ENCODE measurements around the gene MT1E.
A peak's percentile ranks its signal among the peaks of the same experiment; 100 is the strongest.
"Not testable (repeated sequence)": the region's sequence is repeated elsewhere in the genome, so short reads cannot be mapped to it uniquely, and the experiment has no call there.

The MT1E gene

GRCh38 chr16:56647641-56648431, 22.3 kb downstream of the MT1E start:
- DNase-seq = no peak

DNA sequence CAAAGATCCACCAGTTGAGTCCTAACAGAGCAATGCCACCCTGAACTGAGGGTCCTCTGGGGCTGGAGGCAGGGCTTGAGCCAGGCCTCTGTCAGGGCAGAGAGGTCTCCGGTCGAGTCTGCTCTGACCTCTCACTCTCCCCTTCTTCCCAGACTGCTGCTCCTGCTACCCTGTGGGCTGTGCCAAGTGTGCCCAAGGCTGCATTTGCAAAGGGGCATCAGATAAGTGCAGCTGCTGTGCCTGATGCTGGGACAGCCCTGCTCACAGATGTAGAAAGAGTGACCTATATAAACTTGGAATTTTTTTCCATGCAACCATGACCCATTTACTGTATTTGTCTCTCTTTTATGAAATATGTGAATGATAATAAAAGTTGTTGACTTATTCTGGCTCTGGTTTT, 23.7 kb downstream of the MT1E start:
- DNase-seq = no peak

GRCh38 chr16:56649820-56650219, 24.2 kb downstream of the MT1E start:
- DNase-seq = no peak

GRCh38 chr16:56651586-56651985, 26.0 kb downstream of the MT1E start, which contains the start of gene MT1B:
Gene MT1B, plus strand, starts transcription at chr16:56651886. Its CDS starts 68 bp downstream, at chr16:56651954.
- DNase-seq = no peak

DNA sequence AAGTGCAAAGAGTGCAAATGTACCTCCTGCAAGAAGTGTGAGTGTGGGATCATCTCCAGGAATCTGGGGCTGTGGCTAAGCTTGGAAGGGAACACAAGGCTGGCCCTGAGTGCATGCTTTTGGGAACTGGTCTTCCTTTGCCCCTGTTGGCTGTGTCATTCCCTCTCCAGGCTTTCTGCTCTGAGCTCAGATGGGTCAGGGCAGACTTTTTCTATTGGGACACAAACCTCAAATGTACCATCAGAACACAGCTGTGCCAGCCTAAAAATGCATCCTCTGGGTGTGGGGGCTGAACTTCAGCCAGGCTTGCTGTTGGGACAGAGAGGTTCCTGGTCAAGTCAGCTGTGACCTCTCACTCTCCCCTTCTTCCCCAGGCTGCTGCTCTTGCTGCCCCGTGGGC, 27.0 kb downstream of the MT1E start:
- DNase-seq = no peak

DNA sequence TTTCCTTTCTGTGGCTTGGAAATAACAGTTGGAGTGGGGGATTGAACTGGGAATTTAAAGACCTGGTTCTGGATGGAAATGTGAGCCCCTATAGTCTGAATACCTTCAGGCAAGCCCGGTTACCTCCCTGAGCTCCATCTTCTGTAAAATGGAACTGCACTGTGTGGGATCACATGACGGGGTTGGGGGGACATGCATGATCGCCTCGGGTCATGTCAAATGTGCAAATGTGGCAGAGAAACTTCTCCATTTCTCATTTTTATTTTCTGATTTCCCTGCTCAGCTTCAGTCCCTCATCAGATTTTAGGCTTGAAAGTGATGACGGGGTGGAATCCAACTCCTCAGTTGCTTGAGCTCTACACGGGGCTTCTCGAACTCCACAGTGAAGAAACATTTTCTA, 27.6 kb downstream of the MT1E start:
- DNase-seq = no peak

GRCh38 chr16:56657555-56658326, 32.2 kb downstream of the MT1E start, which contains the start of gene MT1F:
Gene MT1F, plus strand, starts transcription at chr16:56657959. Its CDS starts 100 bp downstream, at chr16:56658059.
- DNase-seq = peak; percentile 67

DNA sequence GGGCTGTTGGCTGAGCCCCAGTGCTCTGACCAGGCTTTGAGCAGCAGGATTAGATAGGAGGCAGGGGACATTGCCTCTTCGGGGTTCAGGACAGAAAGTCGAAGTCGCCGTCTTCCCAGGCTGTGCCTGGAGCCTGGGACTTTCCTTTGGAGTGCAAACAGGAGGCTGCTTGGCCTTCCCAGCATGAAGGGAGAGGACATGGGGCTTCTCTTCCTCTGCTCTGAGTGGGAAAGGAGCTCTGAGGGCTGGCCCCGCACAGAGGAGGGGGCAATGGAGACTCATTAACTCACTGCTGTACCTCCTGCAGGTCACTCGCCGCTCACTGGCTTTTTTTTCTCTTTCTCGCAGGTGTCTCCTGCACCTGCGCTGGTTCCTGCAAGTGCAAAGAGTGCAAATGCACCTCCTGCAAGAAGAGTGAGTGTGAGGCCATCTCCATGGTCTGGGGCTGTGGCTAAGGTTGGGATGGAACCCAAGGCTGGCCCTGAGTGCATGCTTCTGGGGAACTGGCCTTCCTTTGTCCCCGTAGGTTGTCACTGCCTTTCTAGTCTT, 32.8 kb downstream of the MT1E start:
- DNase-seq = no peak

- no peak for DNase-seq
These were observed 37.1 kb downstream of the MT1E start for GRCh38 chr16:56662357-56663354.

DNA sequence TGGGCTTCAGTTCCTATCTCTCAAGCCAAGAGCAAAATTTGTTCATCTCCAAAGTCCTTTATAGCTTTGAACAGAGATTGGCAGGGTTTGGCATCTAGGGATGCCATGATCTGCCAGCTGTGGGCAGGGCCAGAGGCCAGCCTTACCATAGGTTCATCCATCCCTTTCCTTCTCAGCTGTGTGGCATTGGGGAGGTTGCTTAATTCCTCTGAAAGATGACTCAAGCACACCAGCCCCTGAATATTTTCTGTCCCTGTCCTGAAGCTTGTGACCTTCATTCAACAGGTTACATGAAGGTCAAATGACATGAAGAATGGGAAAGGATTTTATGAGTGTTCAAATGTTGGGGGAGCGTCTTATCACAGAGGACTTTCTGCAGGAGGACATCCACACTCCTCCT, 38.9 kb downstream of the MT1E start:
- DNase-seq = no peak

- DNase-seq = not testable (repeated sequence)
These were observed 40.0 kb downstream of the MT1E start for GRCh38 chr16:56665286-56666261.

GRCh38 chr16:56667581-56668571, 42.3 kb downstream of the MT1E start, which contains the start of gene MT1G:
Gene MT1G, minus strand, starts transcription at chr16:56668065. Its CDS starts 72 bp downstream, at chr16:56667993.
- DNase-seq = no peak

DNA sequence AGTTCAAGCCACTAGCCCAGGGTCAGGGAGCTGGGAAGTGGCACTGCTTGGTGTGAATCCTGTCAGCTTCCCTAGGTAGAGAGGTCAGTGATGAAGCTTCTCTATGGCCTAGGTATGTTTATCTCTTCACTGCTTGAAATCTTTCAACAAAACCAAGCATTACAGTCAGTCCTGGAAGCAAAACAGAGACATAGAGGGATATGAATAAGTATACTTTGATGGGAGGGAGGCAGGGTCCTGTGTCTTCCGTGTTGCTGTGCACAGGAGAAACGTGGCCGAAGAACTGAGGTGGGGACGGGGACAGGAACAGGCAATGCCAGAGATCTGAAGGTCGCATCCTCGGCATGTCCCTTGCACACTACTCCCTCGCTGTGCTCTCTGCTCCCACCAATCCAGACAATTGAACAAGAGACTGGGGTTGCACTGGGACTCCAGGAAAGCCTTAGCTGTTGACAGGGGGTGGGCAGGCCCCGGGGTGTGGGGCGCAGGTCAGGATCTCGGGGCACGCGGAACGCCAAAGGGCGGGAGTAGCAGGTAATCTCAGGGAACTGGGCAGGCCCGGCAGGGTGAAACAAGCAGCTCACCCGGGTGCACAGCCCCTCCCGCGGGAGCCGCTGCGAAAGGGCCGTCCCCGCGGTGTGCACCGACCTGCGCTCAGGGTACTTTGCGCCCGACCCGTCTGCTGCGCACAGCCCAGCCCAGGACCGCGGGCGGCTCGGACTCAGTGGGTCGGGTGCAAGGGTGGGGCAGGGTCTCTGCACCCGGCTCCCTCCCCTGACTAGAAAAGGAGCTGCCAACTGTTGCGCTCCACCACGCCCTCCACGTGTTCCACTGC, 43.6 kb downstream of the MT1E start, which contains the start of gene MT1H:
TSS of gene MT1H (plus strand) at position 810 of the 835 bp plus-strand sequence. CDS start 71 bp downstream, outside the sequence.
- DNase-seq = no peak

GRCh38 chr16:56669840-56670619, 44.4 kb downstream of the MT1E start:
- no peak for DNase-seq

GRCh38 chr16:56670620-56670934, 45.0 kb downstream of the MT1E start:
- no peak for DNase-seq

- DNase-seq = not testable (repeated sequence)
These were observed 46.1 kb downstream of the MT1E start for GRCh38 chr16:56671691-56672090.

DNA sequence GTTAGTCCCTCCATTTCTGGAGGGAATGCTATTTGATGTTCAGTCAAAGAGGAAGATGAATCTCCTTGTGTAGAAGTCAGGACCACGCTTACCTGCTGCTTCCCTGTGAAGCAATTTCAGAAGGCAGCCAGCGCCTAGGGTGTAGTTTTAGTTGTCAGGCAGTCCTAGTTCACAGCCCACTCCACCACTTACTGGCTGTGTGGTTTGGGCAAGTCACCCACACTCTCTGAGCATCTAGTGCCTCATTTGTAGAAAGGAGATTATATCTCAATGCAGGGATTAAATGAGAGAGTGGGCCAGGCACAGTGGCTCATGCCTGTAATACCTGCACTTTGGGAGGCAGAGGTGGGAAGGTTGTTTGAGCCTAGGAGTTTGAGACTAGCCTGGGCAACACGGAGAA, 46.6 kb downstream of the MT1E start:
- not testable (repeated sequence) for DNase-seq

Data from T-helper 9 cell (primary cell).